Ishikawa (cell line): ENCODE results near the gene NTM.

ENCODE experiments used
- CEBPB ChIP-seq: IDR thresholded peaks from 2 replicates; pipeline ENCODE4 v1.6.1; 2012
- CREB1 ChIP-seq: IDR thresholded peaks from 2 replicates; pipeline ENCODE4 v1.6.1; 2012; ENCODE audit warnings: low read depth
- EGR1 ChIP-seq: IDR thresholded peaks from 2 replicates; pipeline ENCODE4 v1.6.1; 2012
- EP300 ChIP-seq: IDR thresholded peaks from 2 replicates; pipeline ENCODE4 v1.6.1; 2012; ENCODE audit warnings: borderline replicate concordance
- FOXM1 ChIP-seq: IDR thresholded peaks from 2 replicates; pipeline ENCODE4 v1.6.1; 2012; ENCODE audit warnings: low read depth, borderline replicate concordance
- MAX ChIP-seq: IDR thresholded peaks from 2 replicates; pipeline ENCODE4 v1.6.1; 2012
- REST ChIP-seq: IDR thresholded peaks from 2 replicates; pipeline ENCODE4 v1.6.1; 2012; ENCODE audit warnings: low read depth, mild to moderate bottlenecking
- TAF1 ChIP-seq: IDR thresholded peaks from 2 replicates; pipeline ENCODE4 v1.6.1; 2012; ENCODE audit warnings: low read depth, mild to moderate bottlenecking
- TEAD4 ChIP-seq: IDR thresholded peaks from 2 replicates; pipeline ENCODE4 v1.6.1; 2012
- USF1 ChIP-seq: IDR thresholded peaks from 2 replicates; pipeline ENCODE4 v1.6.1; 2012
- YY1 ChIP-seq: IDR thresholded peaks from 2 replicates; pipeline ENCODE4 v1.6.1; 2012; ENCODE audit warnings: low read depth

- no peak for TF ChIP-seq USF1
- no peak for TF ChIP-seq EP300
- TF ChIP-seq FOXM1, result no peak
- no peak for TF ChIP-seq TAF1
- TF ChIP-seq EGR1, result no peak
- no peak for TF ChIP-seq CREB1
- no peak for TF ChIP-seq REST
- TF ChIP-seq YY1, result no peak
- TF ChIP-seq MAX, result no peak
- no peak for TF ChIP-seq CEBPB
- TF ChIP-seq TEAD4, result no peak
Observed at GRCh38 chr11:132033051-132033450, 662.6 kb downstream of the NTM start.
